A673 (cell line): ENCODE results near the gene EMILIN2. TPM values are rescaled to one million over a fixed set of nuclear protein-coding genes. Genes with fewer than 3 reads are reported as not detected.

Experiments used
- BruUV-seq: library from RNA; stranded (reverse); fragments of 400-500 nt; replicated peaks from 2 replicates; lab custom pipeline; 2021; lab: Mats Ljungman, UMichigan
- CTCF ChIA-PET: fragments of 300-600 bp; sonication (Branson Sonifier 250); formaldehyde crosslinking; loops from one replicate; lab custom pipeline; 2022; ENCODE audit warnings: antibody characterized with exemption; lab: Charles Lee
- POLR2A ChIA-PET: fragments of 300-600 bp; sonication (Branson Sonifier 250); formaldehyde crosslinking; loops from one replicate; lab custom pipeline; 2022; ENCODE audit warnings: antibody characterized with exemption; ENCODE audit not compliant: low non-redundant PET; lab: Charles Lee
- DNase-seq: peaks from one replicate; pipeline ENCODE4 v3.0.0-alpha.2; 2015; ENCODE audit warnings: low spot score
- H3K27ac ChIP-seq: fragments of 200-600 bp; sonication (generic); 2 replicates; pipeline ENCODE4 v1.5.1; 2016; ENCODE audit warnings: mixed run types, low read depth, mild to moderate bottlenecking, mixed read lengths, antibody characterized with exemption, low read length; ENCODE audit not compliant: poor library complexity, severe bottlenecking
- H3K27me3 ChIP-seq: fragments of 200-600 bp; sonication (generic); replicated peaks from 2 replicates; pipeline ENCODE4 v1.6.1; 2017; ENCODE audit warnings: mixed run types, low read depth, mild to moderate bottlenecking, mixed read lengths, antibody characterized with exemption, low read length; ENCODE audit not compliant: insufficient read depth, poor library complexity
- H3K36me3 ChIP-seq: fragments of 200-600 bp; sonication (generic); 2 replicates; pipeline ENCODE4 v1.6.1; 2016; ENCODE audit warnings: mixed run types, mild to moderate bottlenecking, mixed read lengths, antibody characterized with exemption, low read length; ENCODE audit not compliant: insufficient read depth, poor library complexity, severe bottlenecking
- H3K4me1 ChIP-seq: fragments of 200-600 bp; sonication (generic); 2 replicates; pipeline ENCODE4 v1.6.1; 2017; ENCODE audit warnings: mixed run types, mild to moderate bottlenecking, mixed read lengths, antibody characterized with exemption, low read length; ENCODE audit not compliant: insufficient read depth, poor library complexity, severe bottlenecking
- H3K4me3 ChIP-seq: fragments of 200-600 bp; sonication (generic); 2 replicates; pipeline ENCODE4 v1.5.1; 2016; ENCODE audit warnings: low read depth, mixed run types, mild to moderate bottlenecking, mixed read lengths, low read length; ENCODE audit not compliant: poor library complexity, severe bottlenecking
- H3K9me3 ChIP-seq: fragments of 200-600 bp; sonication (generic); 2 replicates; pipeline ENCODE4 v1.6.1; 2016; ENCODE audit warnings: mixed run types, low read depth, mild to moderate bottlenecking, mixed read lengths, antibody characterized with exemption, low read length; ENCODE audit not compliant: poor library complexity, severe bottlenecking
- CTCF ChIP-seq: fragments of 300-800, 200-600 bp; sonication (generic); conservative IDR thresholded peaks from 2 replicates; pipeline ENCODE4 v1.5.1; 2017; ENCODE audit warnings: low read depth, mild to moderate bottlenecking, antibody characterized with exemption, low read length, moderate library complexity, mixed read lengths
- EZH2 ChIP-seq: fragments of 200-600 bp; sonication (generic); IDR thresholded peaks from 2 replicates; pipeline ENCODE4 v1.6.1; 2017; ENCODE audit warnings: borderline replicate concordance, low read depth, mild to moderate bottlenecking, mixed read lengths, antibody characterized with exemption, low read length; ENCODE audit not compliant: poor library complexity, severe bottlenecking
- intact Hi-C: fragments of 100-400 bp; cut with micrococcal nuclease; formaldehyde crosslinking; loops from one replicate; pipeline ENCODE4 v1.10.0; 2022; ENCODE audit not compliant: unreplicated experiment
- total RNA-seq: library from RNA; stranded (reverse); gene quantifications from 2 replicates; pipeline ENCODE4 v1.2.3, GENCODE V29; 2021

Gene EMILIN2
- total RNA-seq, 1 experiment from 2014 or later, result 23.4 TPM

GRCh38 chr18:2822213-2822921 is 24.4 kb upstream of the EMILIN2 start:
- POLR2A ChIA-PET, result no interaction called here
- no peaks in the 10 kb centered on the region for H3K27me3 ChIP-seq
- no peaks in the 10 kb centered on the region for H3K4me1 ChIP-seq
- no peaks in the 10 kb centered on the region for H3K36me3 ChIP-seq
- no TSS peak for BruUV-seq
- CTCF ChIA-PET, result no interaction called here
- DNase-seq, result no peak
- H3K27ac ChIP-seq, result no peak overlapping the region
- intact Hi-C loops, result no loop called here
- no peaks in the 10 kb centered on the region for H3K9me3 ChIP-seq
- H3K4me3 ChIP-seq, result no peak overlapping the region
- TF ChIP-seq EZH2 (no peak), CTCF (no peak)

- intact Hi-C loops, result no loop called here
- ChIA-PET CTCF (no interaction called here), POLR2A (no interaction called here)
- Histone ChIP-seq H3K4me1 (no peaks in the 10 kb centered on the region), H3K27me3 (no peaks in the 10 kb centered on the region), H3K4me3 (no peak overlapping the region), H3K27ac (no peak overlapping the region), H3K36me3 (no peaks in the 10 kb centered on the region), H3K9me3 (no peaks in the 10 kb centered on the region)
- TF ChIP-seq EZH2 (no peak), CTCF (no peak)
- no TSS peak for BruUV-seq
- no peak for DNase-seq
These were observed 23.6 kb upstream of the EMILIN2 start for GRCh38 chr18:2823202-2823601.

DNA sequence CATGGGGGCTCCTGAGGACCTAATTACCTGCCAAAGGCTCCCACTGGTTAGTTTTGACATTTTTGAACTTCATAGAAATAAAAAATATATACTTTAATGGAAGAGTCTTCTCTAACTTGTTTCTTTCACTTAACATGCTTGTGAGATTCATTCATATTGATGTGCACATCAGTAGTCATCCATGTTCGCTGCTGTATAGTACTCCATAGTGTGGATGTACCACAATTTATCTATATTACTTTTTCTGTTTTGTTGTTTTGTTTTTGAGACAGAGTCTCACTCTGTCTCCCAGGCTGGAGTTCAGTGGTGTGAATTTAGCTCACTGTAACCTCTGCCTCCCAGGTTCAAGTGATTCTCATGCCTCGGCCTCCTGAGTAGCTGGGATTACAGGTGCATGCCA is 22.8 kb upstream of the EMILIN2 start:
- TF ChIP-seq CTCF, result no peak
- TF ChIP-seq EZH2, result no peak

More for the DNA sequence above, 22.8 kb upstream of the EMILIN2 start:
- POLR2A ChIA-PET, result no interaction called here
- H3K27me3 ChIP-seq, result no peaks in the 10 kb centered on the region
- H3K27ac ChIP-seq, result no peak overlapping the region
- CTCF ChIA-PET, result no interaction called here
- no peak overlapping the region for H3K4me3 ChIP-seq
- no peaks in the 10 kb centered on the region for H3K36me3 ChIP-seq
- no peak for DNase-seq
- intact Hi-C loops, result no loop called here
- no peaks in the 10 kb centered on the region for H3K4me1 ChIP-seq
- H3K9me3 ChIP-seq, result no peaks in the 10 kb centered on the region
- no TSS peak for BruUV-seq
